K562 (cell line): ENCODE measurements around the gene F11R. TPM values are rescaled to one million over a fixed set of nuclear protein-coding genes. Genes with fewer than 3 reads are reported as not detected.

Experiments
- ATAC-seq: fragments of 200-7000 bp; cut with Tn5 transposase; 3 replicates; pipeline ENCODE4 v1.9.1; 2020; ENCODE audit warnings: moderate library complexity
- BruUV-seq: library from RNA; stranded (reverse); fragments of 400-500 nt; replicated peaks from 2 replicates; lab custom pipeline; 2021; lab: Mats Ljungman, UMichigan
- CTCF ChIA-PET: fragments of 300-600 bp; formaldehyde crosslinking; extraction: SDS; loops from one replicate; lab custom pipeline; 2021; ENCODE audit warnings: low intra/inter-chr PET ratio; lab: Yijun Ruan, JAX
- POLR2A ChIA-PET: fragments of 300-600, 350-650 bp; sonication (Branson Sonifier 250); formaldehyde crosslinking; extraction: SDS; loops from one replicate; lab custom pipeline; 2021; ENCODE audit warnings: antibody characterized with exemption, inconsistent platforms; lab: Yijun Ruan, JAX
- DNase-seq, 4 experiments: peaks; one replicate each; pipeline versions ENCODE4 v3.0.0 to v3.0.0-alpha.2; 2011 to 2018; ENCODE audit warnings: low spot score in 3 of 4, mixed read lengths in 3 of 4; ENCODE audit errors: extremely low read depth in 1 of 4
- FAIRE-seq: peaks from 2 replicates; lab custom pipeline; 2011; peaks lifted over from hg19 to GRCh38; lab: Jason Lieb, UNC
- H2AFZ ChIP-seq: 2 replicates; pipeline ENCODE4 v1.6.0; 2011; ENCODE audit warnings: low read depth, low read length, control low read depth, inconsistent platforms
- H3K27ac ChIP-seq: fragments of 200-600 bp; 3 replicates; pipeline ENCODE4 v1.8.0; 2011; ENCODE audit warnings: low read depth, mild to moderate bottlenecking, control low read depth, inconsistent platforms, low read length, moderate library complexity, mixed read lengths; ENCODE audit errors: extremely low read depth
- H3K27me3 ChIP-seq, 2 experiments: fragments of 300-600 bp in 1 of 2; 2 replicates in 1 of 2; 3 replicates in 1 of 2; pipeline versions ENCODE4 v1.6.0 to v1.8.0; 2011; ENCODE audit warnings: inconsistent platforms in 2 of 2, low read length in 2 of 2, mild to moderate bottlenecking in 1 of 2, mixed read lengths in 1 of 2, moderate library complexity in 1 of 2; ENCODE audit not compliant: control insufficient read depth in 2 of 2, insufficient read depth in 2 of 2
- H3K36me3 ChIP-seq: fragments of 300-600 bp; 3 replicates; pipeline ENCODE4 v1.8.0; 2011; ENCODE audit warnings: mild to moderate bottlenecking, low read length, inconsistent platforms; ENCODE audit not compliant: control insufficient read depth, insufficient read depth
- H3K4me1 ChIP-seq, 2 experiments: fragments of 200-600 bp in 1 of 2; replicated peaks in 1 of 2; 2 replicates in 1 of 2; 3 replicates in 1 of 2; pipeline versions ENCODE4 v1.5.1 to v1.8.0; 2011; ENCODE audit warnings: inconsistent platforms in 2 of 2, low read length in 2 of 2, mild to moderate bottlenecking in 1 of 2, mixed read lengths in 1 of 2, moderate library complexity in 1 of 2; ENCODE audit not compliant: control insufficient read depth in 2 of 2, insufficient read depth in 2 of 2
- H3K4me2 ChIP-seq: 2 replicates; pipeline ENCODE4 v1.6.1; 2011; ENCODE audit warnings: low read length, control low read depth, inconsistent platforms, mixed read lengths; ENCODE audit not compliant: insufficient read depth
- H3K4me3 ChIP-seq: fragments of 200-600 bp; sonication (generic), shearing (Covaris generic); 2 replicates; pipeline ENCODE4 v1.5.1; 2016; ENCODE audit warnings: control low read depth, inconsistent platforms
- H3K79me2 ChIP-seq: fragments of 200-600 bp; 3 replicates; pipeline ENCODE4 v1.8.0; 2011; ENCODE audit warnings: low read length, inconsistent platforms; ENCODE audit not compliant: control insufficient read depth, insufficient read depth
- H3K9ac ChIP-seq, 2 experiments: 2 replicates each; pipeline versions ENCODE4 v1.6.0 to v1.6.1; 2011; ENCODE audit warnings: low read depth in 2 of 2, low read length in 2 of 2, control low read depth in 1 of 2, inconsistent platforms in 1 of 2, mild to moderate bottlenecking in 1 of 2, mixed read lengths in 1 of 2; ENCODE audit not compliant: insufficient read depth in 1 of 2
- H3K9me1 ChIP-seq: one replicate; pipeline ENCODE4 v1.6.0; 2011; ENCODE audit warnings: inconsistent platforms, mild to moderate bottlenecking, low read length, moderate library complexity; ENCODE audit not compliant: control insufficient read depth, insufficient read depth
- H3K9me3 ChIP-seq: replicated peaks from 2 replicates; pipeline ENCODE4 v1.5.1; 2011; ENCODE audit warnings: low read depth, low read length, inconsistent platforms; ENCODE audit not compliant: control insufficient read depth, insufficient read depth
- H4K20me1 ChIP-seq: replicated peaks from 2 replicates; pipeline ENCODE4 v1.6.1; 2011; ENCODE audit warnings: low read length, inconsistent platforms, mixed read lengths; ENCODE audit not compliant: control insufficient read depth, insufficient read depth
- ATF6 ChIP-seq: sonication (generic); formaldehyde crosslinking; IDR thresholded peaks from 2 replicates; pipeline ENCODE4 v1.4.0; 2020; ENCODE audit warnings: mild to moderate bottlenecking, missing genetic modification reagents
- BRD4 ChIP-seq: fragments of 200-600 bp; sonication (generic); IDR thresholded peaks from 2 replicates; pipeline ENCODE4 v1.6.1; 2017; ENCODE audit warnings: inconsistent platforms
- CTBP1 ChIP-seq: fragments of 450-650 bp; IDR thresholded peaks from 2 replicates; pipeline ENCODE4 v1.6.1; 2016; ENCODE audit warnings: borderline replicate concordance
- GABPA ChIP-seq: fragments of 200-800 bp; sonication (Bioruptor generic); conservative IDR thresholded peaks from 2 replicates; pipeline ENCODE4 v1.6.1; 2016; ENCODE audit warnings: low read depth, missing genetic modification characterization, missing compliant biosample characterization
- HDGF ChIP-seq: fragments of 450-650 bp; IDR thresholded peaks from 2 replicates; pipeline ENCODE4 v1.6.1; 2016
- PBX2 ChIP-seq, 2 experiments: IDR thresholded peaks in 1 of 2; conservative IDR thresholded peaks in 1 of 2; 2 replicates each; pipeline ENCODE4 v1.6.1; 2016; ENCODE audit warnings: low read depth in 2 of 2, mild to moderate bottlenecking in 1 of 2, missing compliant biosample characterization in 1 of 2, missing genetic modification characterization in 1 of 2, moderate library complexity in 1 of 2
- RCOR1 ChIP-seq, 2 experiments: IDR thresholded peaks; 2 replicates each; pipeline ENCODE4 v1.6.1; 2012; ENCODE audit warnings: low read depth in 2 of 2, low read length in 2 of 2, borderline replicate concordance in 1 of 2, improper control_type of control experiment in 1 of 2
- SOX6 ChIP-seq: fragments of 450-650 bp; IDR thresholded peaks from 2 replicates; pipeline ENCODE4 v1.6.1; 2014; ENCODE audit warnings: mild to moderate bottlenecking
- SREBF2 ChIP-seq: sonication (generic); formaldehyde crosslinking; IDR thresholded peaks from 2 replicates; pipeline ENCODE4 v1.4.0; 2020; ENCODE audit warnings: mild to moderate bottlenecking, missing genetic modification reagents
- TFAP4 ChIP-seq: sonication (generic); formaldehyde crosslinking; IDR thresholded peaks from 2 replicates; pipeline ENCODE4 v1.8.0; 2022; ENCODE audit warnings: missing genetic modification reagents, mild to moderate bottlenecking, moderate library complexity, borderline replicate concordance
- XRCC5 ChIP-seq: fragments of 200-400 bp; formaldehyde crosslinking; IDR thresholded peaks from 2 replicates; pipeline ENCODE4 v1.6.1; 2017; ENCODE audit warnings: low read depth, mild to moderate bottlenecking, low read length
- ZNF740 ChIP-seq, 3 experiments: fragments of 200-800 bp in 1 of 3; sonication (Bioruptor generic) in 1 of 3; sonication (generic) in 1 of 3; formaldehyde crosslinking in 1 of 3; IDR thresholded peaks; 2 replicates each; pipeline versions ENCODE4 v1.6.1 to v1.8.0; 2016 to 2022; ENCODE audit warnings: mild to moderate bottlenecking in 2 of 3, missing compliant biosample characterization in 2 of 3, missing genetic modification characterization in 2 of 3, missing genetic modification reagents in 1 of 3
- WGBS: fragments of 100-300 bp; shearing (Covaris generic); methylation state at CpG from one replicate; pipeline ENCODE4 v1.1.6; 2016; ENCODE audit warnings: low coverage, mixed read lengths; ENCODE audit not compliant: insufficient coverage; ENCODE audit errors: missing lambda C conversion rate; 5-methylcytosine and 5-hydroxymethylcytosine counted together
- in situ Hi-C: fragments of 300-500 bp; cut with MboI; formaldehyde crosslinking; loops from 4 replicates; pipeline ENCODE4 v1.15.0; 2018; ENCODE audit warnings: inconsistent platforms, mixed read lengths
- intact Hi-C: fragments of 100-400 bp; cut with micrococcal nuclease; formaldehyde crosslinking; loops from 2 replicates; pipeline ENCODE4 v1.14.2; 2022
- polyA plus RNA-seq, 8 experiments: library from polyadenylated mRNA; depleted of rRNA in 4 of 8; stranded (reverse) in 5 of 8; unstranded in 3 of 8; fragments of >200 nt; fragmentation: Nextera tagmentation in 2 of 8; fragmentation: Illumina TruSeq in 1 of 8; extraction: Ambion mirVana in 2 of 8; extraction: Trizol in 1 of 8; gene quantifications; 2 replicates each; pipeline versions ENCODE4 v1.2.1 to v1.2.3, GENCODE V29; 2011 to 2014; ENCODE audit warnings: inconsistent platforms in 1 of 8, missing spikeins in 1 of 8
- total RNA-seq, 7 experiments: library from RNA; depleted of rRNA in 6 of 7; stranded (reverse); fragments of >200 nt in 6 of 7; fragmentation: Illumina TruSeq in 2 of 7; extraction: Trizol in 2 of 7; gene quantifications; 2 replicates each; pipeline versions ENCODE4 v1.2.1 to v1.2.3, GENCODE V29; 2011 to 2021; ENCODE audit warnings: low replicate concordance in 1 of 7

F11R gene
- total and polyA plus RNA-seq, 9 of the 15 experiments (the other 6 are each of a cell fraction or from before 2014, with no cell fraction given), result 27.4 to 187 (median 52.5) TPM

GRCh38 chr1:161019751-161020495 lies 1.0 kb downstream of the F11R start:
- Histone ChIP-seq H4K20me1 (no peaks in the 10 kb centered on the region), H3K4me3 (peak overlapping the region; percentile 87), H3K27ac (peak overlapping the region; percentile 96), H3K36me3 (0 out of 3 replicates have a peak, but pooled peaks cover 2% of the 10 kb centered on the region), H3K9me3 (no peaks in the 10 kb centered on the region), H3K9me1 (peaks cover 3% of the 10 kb centered on the region), H3K79me2 (peaks cover 56% of the 10 kb centered on the region), H3K4me2 (peak overlapping the region; percentile 97), H2AFZ (peak overlapping the region; percentile 99), H3K4me1 (peaks cover 23 to 34% of the 10 kb centered on the region in 2 experiments), H3K9ac (peak overlapping the region; percentile 88 to 90), H3K27me3 (no peaks in the 10 kb centered on the region)
- POLR2A ChIA-PET, result interaction anchor here (0.6 to 3.9 kb wide), 21 partner anchors 10 to 470 kb away, joined by 3 to 19 read pairs (median 4); partner anchors contain the start of genes DEDD, PPOX, UFC1 and USF1
- 2% methylated on average over 10 of the region's 10 CpGs for WGBS
- CTCF ChIA-PET, result no interaction called here
- in situ Hi-C loops (no loop called here), intact Hi-C loops (loop anchor here (1.0 kb wide), 2 partner anchors 11 to 23 kb away; no protein-coding TSS in a partner anchor)
- ATAC-seq (peak; percentile 11), FAIRE-seq (peak; percentile 67), DNase-seq (peak in 2 of 4 experiments; percentile 27 to 62)
- BruUV-seq, result no TSS peak
- TF ChIP-seq PBX2 (CRISPR knock-in tag; IDR thresholded peaks at IDR 0.05; ENCODE audit: low read depth) (no peak), PBX2 (tag; conservative IDR thresholded peaks at IDR 0.05; ENCODE audit: low read depth) (peak; percentile 78), SREBF2 (CRISPR knock-in tag) (no peak), ZNF740 (CRISPR knock-in tag; IDR thresholded peaks at IDR 0.05) (no peak), ZNF740 (tag; IDR thresholded peaks at IDR 0.05) (no peak), SOX6 (peak; percentile 84), GABPA (tag) (peak; percentile 30; the same call in 1 of the 2 replicates), CTBP1 (peak; percentile 4; the same call in 1 of the 2 replicates), ATF6 (CRISPR knock-in tag) (0 out of 2 replicates have a peak, but pooled peaks have one; percentile 17), TFAP4 (CRISPR knock-in tag) (no peak), HDGF (peak; percentile 69; the same call in 1 of the 2 replicates), RCOR1 (IDR thresholded peaks at IDR 0.05; ENCODE audit: borderline replicate concordance in 1 of 2, low read depth in 2 of 2, low read length in 2 of 2) (peak in 1 of 2 experiments; percentile 58; a peak in 1 of 4 replicates), BRD4 (0 out of 2 replicates have a peak, but pooled peaks have one; percentile 64), XRCC5 (no peak)
